ENCODE data around the gene PLTP.
A peak's percentile ranks its signal among the peaks of the same experiment; 100 is the strongest.

Gene PLTP

DNA sequence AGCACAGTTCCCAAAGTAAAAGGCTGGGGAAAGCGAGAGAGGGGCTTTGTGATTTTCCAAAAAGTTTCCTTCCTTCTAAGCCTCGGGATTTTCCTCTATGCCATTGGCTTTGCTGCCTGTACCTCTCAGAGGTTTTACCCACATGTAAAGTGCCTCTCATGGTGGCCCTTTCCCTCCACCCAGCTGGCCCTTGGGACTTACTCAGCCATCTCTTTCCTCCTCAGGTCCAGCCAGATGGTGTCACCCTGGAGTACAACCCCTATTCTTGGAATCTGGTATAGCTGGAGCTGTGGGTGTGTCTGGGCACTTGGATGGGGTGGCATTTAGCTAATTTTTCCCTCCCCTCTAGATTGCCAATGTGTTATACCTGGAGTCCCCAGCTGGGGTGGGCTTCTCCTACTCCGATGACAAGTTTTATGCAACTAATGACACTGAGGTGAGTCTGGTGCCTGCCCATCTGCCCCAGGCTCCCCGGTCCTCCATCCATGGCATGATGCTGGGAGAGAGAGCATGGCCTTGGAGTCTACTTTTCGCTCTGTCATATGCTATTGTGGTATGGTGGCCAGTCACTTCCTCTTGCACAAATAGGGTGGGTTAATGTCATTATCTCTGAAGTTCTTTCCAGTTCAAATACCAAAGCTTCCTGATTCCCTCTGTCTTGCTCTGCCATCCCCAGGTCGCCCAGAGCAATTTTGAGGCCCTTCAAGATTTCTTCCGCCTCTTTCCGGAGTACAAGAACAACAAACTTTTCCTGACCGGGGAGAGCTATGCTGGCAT, 19.7 kb downstream of the PLTP start:
- H3K4me3 ChIP-seq (ENCODE audit: low read depth, low read length) = peak overlapping the region; percentile 83
- TF ChIP-seq, protein P1, sequence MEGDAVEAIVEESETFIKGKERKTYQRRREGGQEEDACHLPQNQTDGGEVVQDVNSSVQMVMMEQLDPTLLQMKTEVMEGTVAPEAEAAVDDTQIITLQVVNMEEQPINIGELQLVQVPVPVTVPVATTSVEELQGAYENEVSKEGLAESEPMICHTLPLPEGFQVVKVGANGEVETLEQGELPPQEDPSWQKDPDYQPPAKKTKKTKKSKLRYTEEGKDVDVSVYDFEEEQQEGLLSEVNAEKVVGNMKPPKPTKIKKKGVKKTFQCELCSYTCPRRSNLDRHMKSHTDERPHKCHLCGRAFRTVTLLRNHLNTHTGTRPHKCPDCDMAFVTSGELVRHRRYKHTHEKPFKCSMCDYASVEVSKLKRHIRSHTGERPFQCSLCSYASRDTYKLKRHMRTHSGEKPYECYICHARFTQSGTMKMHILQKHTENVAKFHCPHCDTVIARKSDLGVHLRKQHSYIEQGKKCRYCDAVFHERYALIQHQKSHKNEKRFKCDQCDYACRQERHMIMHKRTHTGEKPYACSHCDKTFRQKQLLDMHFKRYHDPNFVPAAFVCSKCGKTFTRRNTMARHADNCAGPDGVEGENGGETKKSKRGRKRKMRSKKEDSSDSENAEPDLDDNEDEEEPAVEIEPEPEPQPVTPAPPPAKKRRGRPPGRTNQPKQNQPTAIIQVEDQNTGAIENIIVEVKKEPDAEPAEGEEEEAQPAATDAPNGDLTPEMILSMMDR (IDR thresholded peaks at IDR 0.05; ENCODE audit: low read depth, low read length) = no peak

DNA sequence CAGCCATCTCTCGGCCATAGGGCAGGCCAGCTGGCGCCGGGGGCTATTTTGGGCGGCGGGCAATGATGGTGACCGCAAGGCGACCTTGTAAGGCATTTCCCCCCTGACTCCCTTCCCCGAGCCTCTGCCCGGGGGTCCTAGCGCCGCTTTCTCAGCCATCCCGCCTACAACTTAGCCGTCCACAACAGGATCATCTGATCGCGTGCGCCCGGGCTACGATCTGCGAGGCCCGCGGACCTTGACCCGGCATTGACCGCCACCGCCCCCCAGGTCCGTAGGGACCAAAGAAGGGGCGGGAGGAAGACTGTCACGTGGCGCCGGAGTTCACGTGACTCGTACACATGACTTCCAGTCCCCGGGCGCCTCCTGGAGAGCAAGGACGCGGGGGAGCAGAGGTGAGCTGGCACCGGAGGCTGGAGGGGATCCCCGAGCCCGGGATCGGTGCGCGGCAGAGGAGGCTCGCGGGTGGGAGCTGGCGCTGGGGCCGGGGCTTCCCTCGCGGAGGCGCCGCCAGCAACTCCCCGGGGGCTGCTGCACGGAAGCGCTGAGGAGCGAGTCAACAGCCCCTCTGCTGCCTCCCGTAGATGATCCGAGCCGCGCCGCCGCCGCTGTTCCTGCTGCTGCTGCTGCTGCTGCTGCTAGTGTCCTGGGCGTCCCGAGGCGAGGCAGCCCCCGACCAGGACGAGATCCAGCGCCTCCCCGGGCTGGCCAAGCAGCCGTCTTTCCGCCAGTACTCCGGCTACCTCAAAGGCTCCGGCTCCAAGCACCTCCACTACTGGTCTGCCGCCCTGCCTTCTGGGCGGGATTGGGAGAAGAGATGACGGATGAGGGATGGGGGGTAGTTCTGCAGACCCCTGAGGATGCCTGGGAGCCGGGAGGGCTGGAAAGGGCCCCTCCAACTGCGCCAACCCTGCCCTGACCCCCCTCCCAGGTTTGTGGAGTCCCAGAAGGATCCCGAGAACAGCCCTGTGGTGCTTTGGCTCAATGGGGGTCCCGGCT, 20.7 kb downstream of the PLTP start, which contains the start of the genes CTSA and NEURL2:
CTSA (plus strand) TSS at position 351 of the 999 bp plus-strand sequence; CDS start at position 585, 234 bp downstream.
NEURL2 (minus strand) TSS at position 224 of the 999 bp plus-strand sequence; CDS start at position 7, 217 bp downstream.
- peak within 1 kb of the TSS; percentile 83 for H3K4me3 ChIP-seq (ENCODE audit: low read depth, low read length)
- TF ChIP-seq, protein P1 (IDR thresholded peaks at IDR 0.05; ENCODE audit: low read depth, low read length) = no peak

DNA sequence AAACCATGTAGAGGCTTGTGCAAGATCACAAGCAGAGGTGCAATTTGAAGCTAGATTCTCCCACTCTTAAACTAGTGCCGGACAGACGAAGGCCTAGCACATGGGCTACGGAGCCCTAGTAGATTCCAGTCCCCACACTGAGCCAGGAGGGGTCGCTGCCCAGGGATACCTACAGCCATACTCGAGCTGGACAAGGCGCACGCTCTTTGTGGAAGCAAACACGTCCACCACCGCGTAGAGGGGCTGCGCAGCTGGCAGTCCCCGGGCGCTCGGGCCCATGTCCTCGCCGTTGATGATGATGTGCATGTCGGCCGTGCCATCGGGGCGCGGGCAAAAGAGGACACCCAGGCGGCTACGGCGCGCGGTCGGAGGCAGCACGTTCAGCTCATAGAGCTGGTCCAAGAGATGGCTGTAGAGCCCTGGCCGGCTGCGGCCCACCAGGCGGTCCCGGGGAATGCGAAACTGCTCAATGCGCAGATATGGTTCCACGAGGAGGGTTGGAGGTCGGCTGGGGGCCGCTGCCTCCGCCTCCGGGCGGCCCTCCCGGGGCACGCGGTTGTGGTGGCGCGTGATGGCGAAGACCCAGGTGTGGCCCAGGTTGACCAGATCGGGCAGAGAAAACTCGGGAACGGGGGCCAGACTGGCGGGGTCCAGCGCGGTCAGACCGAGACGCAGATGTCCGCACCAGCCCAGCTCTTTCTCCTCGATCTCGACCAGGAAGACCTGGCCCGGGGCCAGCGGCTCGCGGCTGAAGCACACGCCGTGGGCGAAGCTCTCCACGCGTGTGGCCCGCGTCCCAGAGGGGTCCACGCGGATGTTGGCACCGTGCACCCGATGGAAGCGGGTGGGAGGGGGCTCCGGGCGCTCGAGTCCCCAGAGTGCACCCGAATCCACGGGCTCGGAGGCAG, 21.6 kb downstream of the PLTP start:
- peak overlapping the region; percentile 83 for H3K4me3 ChIP-seq (ENCODE audit: low read depth, low read length)
- TF ChIP-seq, protein P1 (IDR thresholded peaks at IDR 0.05; ENCODE audit: low read depth, low read length) = peak; percentile 71

DNA sequence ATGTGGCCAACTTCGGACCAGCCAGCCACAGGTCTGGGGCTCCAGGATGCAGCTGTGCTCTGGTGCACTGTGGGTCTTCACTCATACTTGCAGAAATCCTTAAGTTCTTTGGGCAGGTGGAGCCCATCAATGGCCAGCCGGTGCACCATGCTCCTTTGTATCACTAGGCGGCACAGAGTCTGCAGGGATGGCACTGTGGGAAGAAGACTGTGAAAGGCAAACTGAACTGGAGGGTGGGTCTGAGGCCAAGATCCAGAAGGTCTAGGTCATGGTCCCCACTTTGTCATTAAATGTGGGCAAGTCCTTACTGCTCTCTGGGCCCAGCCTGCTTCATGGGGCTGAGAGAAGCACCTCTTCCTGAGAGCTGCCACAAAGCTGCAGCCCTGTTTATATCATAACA, 23.3 kb downstream of the PLTP start:
- TF ChIP-seq, protein P1 (IDR thresholded peaks at IDR 0.05; ENCODE audit: low read depth, low read length) = no peak
- no peak overlapping the region for H3K4me3 ChIP-seq (ENCODE audit: low read depth, low read length)

DNA sequence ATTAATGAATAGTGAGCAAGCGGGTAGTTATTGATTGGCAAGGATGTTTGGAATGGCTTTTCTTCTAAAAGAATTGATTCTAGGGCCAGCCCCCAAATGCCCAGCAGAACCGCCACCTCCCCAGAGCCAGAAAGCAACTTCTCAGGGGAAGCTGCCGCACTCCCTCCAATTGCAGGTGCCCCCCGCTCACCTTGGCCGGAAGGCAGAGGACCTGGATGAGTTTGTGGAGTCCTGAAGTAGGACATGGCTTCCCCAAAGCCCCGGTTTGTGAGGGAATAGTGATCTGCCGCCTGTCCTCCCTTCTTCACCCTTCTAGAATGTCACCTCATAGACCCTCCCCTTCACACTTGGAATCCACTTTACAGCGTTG, 24.6 kb downstream of the PLTP start, which contains the start of gene SPATA25:
SPATA25 (minus strand) TSS at position 277 of the 370 bp plus-strand sequence; CDS start at position 245, 32 bp downstream.
- no peak within 1 kb of the TSS for H3K4me3 ChIP-seq (ENCODE audit: low read depth, low read length)
- TF ChIP-seq, protein P1 (IDR thresholded peaks at IDR 0.05; ENCODE audit: low read depth, low read length) = no peak

DNA sequence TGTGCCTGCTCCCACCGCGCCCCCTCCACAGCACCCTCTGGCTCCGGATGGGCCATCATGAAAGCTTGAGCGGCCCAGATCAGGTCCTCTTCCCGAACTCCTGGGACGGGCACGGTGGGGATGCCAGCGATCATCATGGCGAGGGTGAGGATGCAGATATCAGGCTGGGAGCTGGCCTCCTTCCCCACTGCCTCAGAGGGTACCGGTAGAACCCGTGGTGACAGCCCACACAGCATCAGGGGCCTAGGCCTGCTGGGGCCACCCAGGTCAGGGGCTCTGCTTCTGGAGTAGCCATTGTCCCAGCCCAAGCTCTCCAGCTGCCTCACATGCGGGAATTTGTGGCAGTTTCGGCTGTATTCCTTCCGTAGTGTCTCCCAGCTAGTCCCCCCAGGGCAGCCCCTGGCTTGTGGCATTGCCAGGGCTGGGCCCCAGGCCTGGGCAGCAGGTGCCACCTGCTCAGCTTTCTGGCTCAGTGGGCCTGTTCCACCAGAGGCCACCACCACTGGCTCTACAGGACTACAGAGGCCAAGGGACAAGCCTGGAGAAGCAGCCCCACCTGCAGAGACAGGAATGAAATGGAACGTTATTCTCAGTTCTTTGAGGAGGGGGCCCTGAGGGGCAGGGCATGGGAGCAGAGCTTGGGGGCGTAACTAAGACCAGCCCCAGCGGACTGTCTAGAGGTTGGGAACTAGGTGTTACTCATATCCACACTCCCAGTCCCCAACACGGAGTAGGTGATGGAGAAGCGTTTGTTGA, 25.2 kb downstream of the PLTP start:
- TF ChIP-seq, protein P1 (IDR thresholded peaks at IDR 0.05; ENCODE audit: low read depth, low read length) = no peak
- no peak overlapping the region for H3K4me3 ChIP-seq (ENCODE audit: low read depth, low read length)
